Cortex of kidney (tissue), 1 donor: ENCODE data around the gene APEH.

Experiments used
- DNase-seq: peaks from one replicate; lab custom pipeline; 2025; lab: John Stamatoyannopoulos, UW

Gene APEH

DNA sequence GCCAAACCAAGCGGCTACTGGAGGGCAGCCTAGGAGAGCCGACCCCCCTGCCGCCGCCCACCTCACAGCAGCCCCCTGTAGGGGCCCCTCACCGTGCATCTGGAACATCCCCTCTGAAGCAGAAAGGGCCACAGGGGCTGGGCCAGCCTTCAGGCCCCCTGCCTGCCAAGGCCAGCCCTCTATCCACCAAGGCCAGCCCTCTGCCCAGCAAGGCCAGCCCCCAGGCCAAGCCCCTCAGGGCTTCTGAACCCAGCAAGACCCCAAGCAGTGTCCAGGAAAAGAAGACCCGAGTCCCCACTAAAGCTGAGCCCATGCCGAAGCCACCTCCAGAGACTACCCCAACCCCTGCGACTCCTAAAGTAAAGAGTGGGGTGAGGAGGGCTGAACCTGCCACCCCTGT, 23.5 kb upstream of the APEH start:
- DNase-seq = no peak

GRCh38 chr3:49652218-49652902, 21.8 kb upstream of the APEH start:
- DNase-seq = no peak

DNA sequence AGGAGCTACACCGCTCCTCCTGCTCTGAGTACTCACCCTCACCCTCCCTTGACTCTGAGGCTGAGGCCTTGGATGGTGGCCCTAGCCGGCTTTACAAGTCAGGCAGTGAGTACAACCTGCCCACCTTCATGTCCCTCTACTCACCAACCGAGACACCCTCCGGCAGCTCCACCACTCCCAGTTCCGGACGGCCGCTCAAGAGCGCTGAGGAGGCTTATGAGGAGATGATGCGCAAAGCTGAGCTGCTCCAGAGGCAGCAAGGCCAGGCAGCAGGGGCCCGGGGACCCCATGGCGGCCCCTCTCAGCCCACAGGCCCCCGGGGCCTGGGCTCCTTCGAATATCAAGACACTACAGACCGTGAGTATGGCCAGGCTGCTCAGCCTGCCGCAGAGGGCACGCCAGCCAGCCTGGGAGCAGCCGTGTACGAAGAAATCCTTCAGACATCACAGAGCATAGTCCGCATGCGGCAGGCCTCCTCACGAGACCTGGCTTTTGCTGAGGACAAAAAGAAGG, 21.2 kb upstream of the APEH start:
- no peak for DNase-seq

DNA sequence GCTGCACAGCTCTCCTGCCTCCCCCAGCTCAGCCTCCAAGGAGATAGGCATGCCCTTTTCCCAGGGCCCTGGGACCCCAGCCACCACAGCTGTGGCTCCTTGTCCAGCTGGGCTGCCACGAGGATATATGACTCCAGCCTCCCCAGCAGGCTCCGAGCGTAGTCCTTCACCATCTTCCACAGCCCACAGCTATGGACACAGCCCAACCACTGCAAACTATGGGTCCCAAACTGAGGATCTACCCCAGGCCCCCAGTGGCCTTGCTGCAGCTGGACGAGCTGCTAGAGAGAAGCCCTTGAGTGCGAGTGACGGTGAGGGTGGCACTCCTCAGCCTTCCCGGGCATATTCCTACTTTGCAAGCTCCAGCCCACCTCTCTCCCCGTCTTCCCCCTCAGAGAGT, 20.5 kb upstream of the APEH start:
- no peak for DNase-seq

GRCh38 chr3:49654176-49654825, 19.9 kb upstream of the APEH start:
- DNase-seq = no peak

GRCh38 chr3:49654955-49655556, 19.1 kb upstream of the APEH start:
- DNase-seq = no peak

GRCh38 chr3:49655731-49656285, 18.3 kb upstream of the APEH start:
- DNase-seq = no peak

GRCh38 chr3:49656541-49657112, 17.5 kb upstream of the APEH start:
- no peak for DNase-seq

DNA sequence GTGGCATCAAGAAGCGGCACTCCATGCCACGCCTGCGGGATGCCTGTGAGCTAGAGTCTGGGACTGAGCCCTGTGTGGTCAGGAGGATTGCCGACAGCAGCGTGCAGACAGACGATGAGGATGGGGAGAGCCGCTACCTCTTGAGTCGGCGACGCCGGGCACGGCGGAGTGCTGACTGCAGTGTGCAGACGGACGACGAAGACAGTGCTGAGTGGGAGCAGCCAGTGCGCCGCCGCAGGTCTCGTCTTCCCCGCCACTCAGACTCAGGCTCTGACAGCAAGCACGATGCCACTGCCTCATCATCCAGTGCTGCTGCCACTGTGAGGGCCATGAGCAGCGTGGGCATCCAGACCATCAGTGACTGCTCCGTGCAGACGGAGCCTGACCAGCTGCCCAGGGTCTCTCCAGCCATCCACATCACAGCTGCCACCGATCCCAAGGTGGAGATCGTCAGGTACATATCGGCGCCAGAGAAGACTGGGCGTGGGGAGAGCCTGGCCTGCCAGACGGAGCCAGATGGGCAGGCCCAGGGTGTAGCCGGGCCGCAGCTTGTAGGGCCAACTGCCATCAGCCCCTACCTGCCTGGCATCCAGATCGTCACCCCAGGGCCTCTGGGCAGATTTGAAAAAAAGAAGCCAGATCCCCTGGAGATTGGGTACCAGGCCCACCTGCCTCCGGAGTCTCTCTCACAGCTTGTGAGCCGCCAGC, 16.8 kb upstream of the APEH start:
- no peak for DNase-seq

- DNase-seq = no peak
Measured at GRCh38 chr3:49658711-49659110, 15.4 kb upstream of the APEH start.

DNA sequence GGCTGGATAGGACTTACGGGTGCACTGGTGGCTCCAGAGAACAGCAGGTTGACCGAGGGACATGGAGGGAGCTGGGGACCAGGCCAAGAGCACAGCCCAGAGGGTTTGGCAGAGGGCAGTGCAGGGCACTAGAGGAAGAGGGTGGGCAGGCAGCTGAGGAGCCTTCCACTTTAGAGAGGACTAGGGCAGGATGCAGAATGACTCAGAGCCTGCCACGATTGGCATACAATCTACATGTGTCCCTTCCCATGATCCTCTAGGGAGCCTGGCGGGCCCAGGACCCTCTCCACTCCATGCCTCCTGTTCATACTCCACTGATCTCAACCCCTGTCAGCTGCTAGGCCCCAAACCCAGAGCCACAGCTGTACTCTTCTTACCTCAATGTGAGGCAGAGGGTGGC, 14.4 kb upstream of the APEH start:
- DNase-seq = no peak

GRCh38 chr3:49661281-49661680, 12.9 kb upstream of the APEH start:
- DNase-seq = no peak

DNA sequence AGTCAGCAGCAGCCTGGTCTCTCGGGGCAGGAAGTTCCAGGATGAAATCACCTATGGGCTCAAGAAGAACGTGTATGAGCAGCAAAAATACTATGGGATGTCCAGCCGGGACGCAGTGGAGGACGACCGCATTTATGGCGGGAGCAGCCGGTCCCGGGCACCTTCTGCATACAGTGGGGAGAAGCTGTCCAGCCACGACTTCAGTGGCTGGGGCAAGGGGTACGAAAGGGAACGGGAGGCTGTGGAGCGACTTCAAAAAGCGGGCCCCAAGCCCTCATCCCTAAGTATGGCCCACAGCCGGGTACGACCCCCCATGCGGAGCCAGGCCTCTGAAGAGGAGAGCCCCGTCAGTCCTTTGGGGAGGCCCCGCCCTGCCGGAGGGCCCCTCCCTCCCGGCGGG, 12.1 kb upstream of the APEH start:
- no peak for DNase-seq

- DNase-seq = no peak
Measured at GRCh38 chr3:49662720-49663413, 11.3 kb upstream of the APEH start.

- no peak for DNase-seq
Measured at GRCh38 chr3:49663831-49664230, 10.3 kb upstream of the APEH start.

- DNase-seq = no peak
Measured at GRCh38 chr3:49664300-49664699, 9.9 kb upstream of the APEH start.

DNA sequence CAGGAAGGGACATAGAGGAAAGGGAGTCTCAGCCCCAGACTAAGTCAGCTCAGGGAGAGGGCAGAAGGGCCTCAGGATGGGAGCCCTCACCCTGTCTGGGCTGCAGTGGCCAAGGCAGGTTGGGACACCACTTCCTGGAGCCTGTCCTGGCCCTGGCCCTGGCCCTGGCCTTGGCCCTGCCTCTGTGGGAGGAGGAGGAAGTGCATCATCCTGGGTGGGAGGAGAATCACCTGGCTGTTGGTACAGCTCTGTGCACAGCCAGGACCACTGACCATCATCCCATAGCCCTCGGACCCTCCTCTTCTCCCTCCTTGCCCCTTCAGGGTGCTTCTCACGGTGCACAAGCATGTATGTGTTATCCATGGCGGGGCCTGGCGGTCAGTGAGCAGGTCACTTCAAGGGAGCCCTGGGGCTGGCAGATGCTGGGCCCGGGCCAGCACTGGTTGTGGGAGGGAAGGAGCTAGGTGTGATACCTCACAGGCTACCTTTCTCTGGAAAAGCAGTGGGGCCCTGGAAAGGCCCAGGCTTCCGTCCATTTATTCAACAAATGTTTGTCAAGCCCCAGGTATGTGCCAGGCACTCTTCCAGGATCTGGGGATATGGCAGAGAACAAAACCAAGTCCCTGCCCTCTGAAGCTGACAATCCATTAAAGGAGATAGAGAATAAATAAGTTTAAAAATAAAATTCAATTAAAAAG, 8.2 kb upstream of the APEH start:
- no peak for DNase-seq

- no peak for DNase-seq
Measured at GRCh38 chr3:49666592-49666991, 7.6 kb upstream of the APEH start.

GRCh38 chr3:49667701-49668413, 6.3 kb upstream of the APEH start:
- DNase-seq = no peak

DNA sequence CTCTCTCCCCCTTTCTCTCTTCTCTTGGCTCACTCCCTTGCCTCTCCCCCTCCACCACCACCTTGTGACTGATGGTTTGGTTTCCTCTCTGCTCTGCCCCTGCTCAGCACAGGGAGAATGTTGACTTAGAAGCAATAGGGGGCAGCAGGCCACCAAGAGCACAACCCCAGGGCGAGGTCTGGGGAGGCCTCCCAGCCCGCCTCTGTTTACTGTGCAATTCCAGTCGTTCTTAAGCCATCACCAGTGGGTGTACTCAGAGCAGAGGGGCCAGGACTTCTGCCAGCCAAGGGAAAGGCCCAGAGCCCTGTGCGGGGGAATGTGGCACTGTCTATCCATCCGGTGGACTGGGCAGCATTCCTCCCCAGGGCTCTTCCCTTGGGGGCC, 5.7 kb upstream of the APEH start:
- no peak for DNase-seq
